ENCODE data around the gene PHLDB2. TPM values are rescaled to one million over a fixed set of nuclear protein-coding genes. Genes with fewer than 3 reads are reported as not detected.

PHLDB2 gene
- total RNA-seq, 1 donor from 2014 or later = 2.5 TPM

DNA sequence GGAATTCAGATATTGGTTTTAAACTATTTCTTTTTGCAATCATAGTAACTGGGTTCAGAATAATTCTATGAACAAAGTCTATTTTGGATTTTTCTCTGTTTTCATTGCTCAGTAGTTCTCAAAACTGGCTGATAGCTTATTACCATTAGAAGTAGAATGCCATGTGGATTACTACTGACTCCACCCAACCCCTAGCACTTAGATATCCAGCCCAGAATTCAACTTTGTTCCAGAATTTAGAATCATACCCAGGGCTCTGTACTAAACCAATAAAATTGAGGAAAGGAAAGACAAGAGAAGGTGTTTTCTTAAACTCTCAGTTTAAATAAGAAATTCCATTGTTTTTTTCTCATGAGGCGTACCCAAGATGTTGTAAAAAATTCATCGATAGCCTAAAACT is 80.8 kb downstream of the PHLDB2 start:
- ATAC-seq (ENCODE audit: low read depth) = no peak

DNA sequence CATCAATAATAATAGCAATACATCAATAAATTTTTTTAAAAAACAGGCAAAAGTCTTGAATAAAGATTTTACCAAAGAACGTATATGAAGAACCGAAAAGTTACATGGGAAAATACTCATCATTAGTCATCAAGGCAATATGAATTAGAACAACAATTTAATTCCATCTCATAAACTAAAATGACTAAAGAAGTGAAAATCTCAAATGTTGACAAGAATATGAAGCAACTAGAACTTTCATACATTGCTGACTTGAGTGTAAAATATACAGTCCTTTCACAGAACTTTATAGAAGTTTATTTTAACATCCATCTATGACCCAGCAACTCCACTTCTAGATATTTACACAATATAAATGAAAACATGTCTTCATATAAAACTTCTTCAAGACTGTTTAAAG is 84.5 kb downstream of the PHLDB2 start:
- no peak overlapping the region for H3K4me3 Mint-ChIP-seq
- TF ChIP-seq, protein P1, sequence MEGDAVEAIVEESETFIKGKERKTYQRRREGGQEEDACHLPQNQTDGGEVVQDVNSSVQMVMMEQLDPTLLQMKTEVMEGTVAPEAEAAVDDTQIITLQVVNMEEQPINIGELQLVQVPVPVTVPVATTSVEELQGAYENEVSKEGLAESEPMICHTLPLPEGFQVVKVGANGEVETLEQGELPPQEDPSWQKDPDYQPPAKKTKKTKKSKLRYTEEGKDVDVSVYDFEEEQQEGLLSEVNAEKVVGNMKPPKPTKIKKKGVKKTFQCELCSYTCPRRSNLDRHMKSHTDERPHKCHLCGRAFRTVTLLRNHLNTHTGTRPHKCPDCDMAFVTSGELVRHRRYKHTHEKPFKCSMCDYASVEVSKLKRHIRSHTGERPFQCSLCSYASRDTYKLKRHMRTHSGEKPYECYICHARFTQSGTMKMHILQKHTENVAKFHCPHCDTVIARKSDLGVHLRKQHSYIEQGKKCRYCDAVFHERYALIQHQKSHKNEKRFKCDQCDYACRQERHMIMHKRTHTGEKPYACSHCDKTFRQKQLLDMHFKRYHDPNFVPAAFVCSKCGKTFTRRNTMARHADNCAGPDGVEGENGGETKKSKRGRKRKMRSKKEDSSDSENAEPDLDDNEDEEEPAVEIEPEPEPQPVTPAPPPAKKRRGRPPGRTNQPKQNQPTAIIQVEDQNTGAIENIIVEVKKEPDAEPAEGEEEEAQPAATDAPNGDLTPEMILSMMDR (IDR thresholded peaks at IDR 0.05) = no peak
- no peaks in the 10 kb centered on the region for H3K4me1 Mint-ChIP-seq
- ChIA-PET POLR2A (no interaction called here), CTCF (no interaction called here)
- intact Hi-C loops (cut with micrococcal nuclease) = no loop called here
- no peak for DNase-seq
- H3K9me3 Mint-ChIP-seq = no peaks in the 10 kb centered on the region
- H3K27me3 Mint-ChIP-seq = no peaks in the 10 kb centered on the region
- H3K27ac Mint-ChIP-seq = no peak overlapping the region
- peaks cover 2% of the 10 kb centered on the region for H3K36me3 Mint-ChIP-seq (ENCODE audit: low read depth)
- no peak for ATAC-seq (ENCODE audit: low read depth)

More for the DNA sequence above, 80.8 kb downstream of the PHLDB2 start:
- Mint-ChIP-seq H3K36me3 (ENCODE audit: low read depth) (peaks cover 2% of the 10 kb centered on the region), H3K4me3 (no peak overlapping the region), H3K4me1 (no peaks in the 10 kb centered on the region), H3K27me3 (no peaks in the 10 kb centered on the region), H3K9me3 (no peaks in the 10 kb centered on the region), H3K27ac (no peak overlapping the region)
- TF ChIP-seq, protein P1 (IDR thresholded peaks at IDR 0.05) = no peak
- no peak for DNase-seq
- POLR2A ChIA-PET = no interaction called here
- CTCF ChIA-PET = no interaction called here
- intact Hi-C loops (cut with micrococcal nuclease) = no loop called here

DNA sequence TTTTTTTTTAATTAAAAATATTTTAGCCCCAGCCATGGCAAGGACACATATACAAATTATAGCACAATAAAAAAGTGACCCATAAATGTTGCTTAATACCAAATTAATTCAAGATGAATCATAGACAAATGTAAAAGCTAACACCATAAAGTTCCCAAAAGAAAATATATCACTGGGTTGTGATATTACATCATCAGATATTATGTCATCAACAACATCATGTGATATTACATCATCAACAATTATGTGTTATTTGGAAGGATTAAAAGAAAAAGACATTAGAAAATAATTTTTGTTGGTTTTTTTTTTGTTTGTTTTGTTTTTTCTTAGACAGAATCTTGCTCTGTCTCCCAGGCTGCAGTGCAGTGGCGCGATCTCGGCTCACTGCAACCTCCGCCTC is 85.3 kb downstream of the PHLDB2 start:
- POLR2A ChIA-PET = no interaction called here
- no peaks in the 10 kb centered on the region for H3K4me1 Mint-ChIP-seq
- CTCF ChIA-PET = no interaction called here
- H3K27me3 Mint-ChIP-seq = no peaks in the 10 kb centered on the region
- no peak overlapping the region for H3K4me3 Mint-ChIP-seq
- H3K36me3 Mint-ChIP-seq (ENCODE audit: low read depth) = peaks cover 2% of the 10 kb centered on the region
- no peak for DNase-seq
- TF ChIP-seq, protein P1 (IDR thresholded peaks at IDR 0.05) = no peak
- no peak for ATAC-seq (ENCODE audit: low read depth)
- H3K27ac Mint-ChIP-seq = no peak overlapping the region
- H3K9me3 Mint-ChIP-seq = no peaks in the 10 kb centered on the region
- intact Hi-C loops (cut with micrococcal nuclease) = no loop called here

DNA sequence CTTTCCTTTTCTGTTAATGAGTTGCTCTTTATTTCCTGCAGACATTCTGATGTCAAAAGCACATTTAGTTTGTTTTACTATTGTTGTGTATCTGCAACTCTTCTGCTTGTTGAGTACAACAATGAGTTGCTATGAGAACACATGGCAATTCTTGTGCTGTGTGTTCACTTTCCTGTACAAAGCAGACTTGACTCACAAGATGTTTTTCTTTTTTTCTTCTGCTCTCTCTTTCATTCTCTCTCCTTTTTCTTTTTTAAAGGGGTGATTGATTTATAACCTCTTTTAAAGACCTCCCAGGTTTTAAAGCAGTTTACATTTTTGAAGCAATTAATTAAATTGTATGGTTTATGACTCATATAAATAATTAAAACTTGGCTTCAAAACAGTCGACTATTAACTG is 88.2 kb downstream of the PHLDB2 start:
- Mint-ChIP-seq H3K4me1 (no peaks in the 10 kb centered on the region), H3K27ac (no peak overlapping the region), H3K36me3 (ENCODE audit: low read depth) (no peaks in the 10 kb centered on the region), H3K4me3 (no peak overlapping the region), H3K27me3 (no peaks in the 10 kb centered on the region), H3K9me3 (no peaks in the 10 kb centered on the region)
- intact Hi-C loops (cut with micrococcal nuclease) = no loop called here
- POLR2A ChIA-PET = no interaction called here
- CTCF ChIA-PET = interaction anchor here (1.1 kb wide), 1 partner anchor 21 kb away, joined by 3 read pairs; no protein-coding TSS in a partner anchor
- TF ChIP-seq, protein P1 (IDR thresholded peaks at IDR 0.05) = no peak
- ATAC-seq (ENCODE audit: low read depth) (no peak), DNase-seq (no peak)

DNA sequence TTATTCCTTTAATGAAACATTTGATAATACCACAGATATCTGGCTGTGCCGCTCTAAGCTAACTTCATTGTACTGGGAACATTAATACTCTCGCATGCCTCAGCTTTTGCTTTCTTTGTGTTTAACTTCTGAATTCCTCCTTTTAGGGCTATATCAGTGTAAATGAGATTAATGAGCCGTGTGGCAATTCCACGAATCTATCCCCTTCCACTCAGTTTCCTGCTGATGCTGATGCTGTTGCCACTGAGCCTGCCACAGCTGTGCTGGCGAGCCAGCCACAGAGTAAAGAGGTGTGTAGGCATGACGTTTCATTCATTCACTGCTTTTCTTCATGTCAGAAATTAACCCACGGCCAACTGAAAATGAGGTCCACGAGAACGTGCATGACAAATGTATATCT is 89.7 kb downstream of the PHLDB2 start:
- no peaks in the 10 kb centered on the region for H3K4me1 Mint-ChIP-seq
- intact Hi-C loops (cut with micrococcal nuclease) = no loop called here
- no peak overlapping the region for H3K27ac Mint-ChIP-seq
- POLR2A ChIA-PET = no interaction called here
- DNase-seq (no peak), ATAC-seq (ENCODE audit: low read depth) (no peak)
- no peaks in the 10 kb centered on the region for H3K36me3 Mint-ChIP-seq (ENCODE audit: low read depth)
- H3K9me3 Mint-ChIP-seq = no peaks in the 10 kb centered on the region
- H3K4me3 Mint-ChIP-seq = no peak overlapping the region
- TF ChIP-seq, protein P1 (IDR thresholded peaks at IDR 0.05) = no peak
- CTCF ChIA-PET = no interaction called here
- H3K27me3 Mint-ChIP-seq = no peaks in the 10 kb centered on the region
